Inflammatory macrophage treated with lipopolysaccharide for 1 hour (primary cell): Measurements from ENCODE around the gene SEMA4D.
"Not testable (repeated sequence)": the region's sequence is repeated elsewhere in the genome, so short reads cannot be mapped to it uniquely, and the experiment has no call there.

Experiments
- DNase-seq, 2 donors: peaks; one replicate each; pipeline ENCODE4 v3.0.0-alpha.2; 2020 to 2022

Gene SEMA4D

GRCh38 chr9:89346696-89347095 is 151.2 kb downstream of the SEMA4D start:
- DNase-seq: no peak

DNA sequence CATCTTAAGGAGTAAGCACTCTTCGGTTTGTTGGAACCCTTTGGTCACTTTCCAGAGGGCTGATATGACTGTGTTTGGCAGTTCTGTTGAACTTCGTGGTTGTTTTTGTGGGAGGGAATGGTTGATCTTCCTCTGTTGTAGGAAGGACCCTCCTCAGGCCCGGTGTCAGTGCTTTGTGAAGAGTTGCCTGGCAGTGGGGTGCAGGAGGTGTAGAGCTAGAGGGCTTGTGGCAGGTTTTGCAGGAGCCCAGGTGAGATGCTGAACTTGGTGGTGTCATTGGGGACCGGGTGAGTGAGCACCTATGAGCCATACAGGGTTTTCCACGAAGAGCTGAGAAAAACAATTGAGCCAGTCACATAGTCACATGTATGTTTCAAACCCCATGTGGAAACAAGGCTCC is 152.4 kb downstream of the SEMA4D start:
- no peak for DNase-seq

DNA sequence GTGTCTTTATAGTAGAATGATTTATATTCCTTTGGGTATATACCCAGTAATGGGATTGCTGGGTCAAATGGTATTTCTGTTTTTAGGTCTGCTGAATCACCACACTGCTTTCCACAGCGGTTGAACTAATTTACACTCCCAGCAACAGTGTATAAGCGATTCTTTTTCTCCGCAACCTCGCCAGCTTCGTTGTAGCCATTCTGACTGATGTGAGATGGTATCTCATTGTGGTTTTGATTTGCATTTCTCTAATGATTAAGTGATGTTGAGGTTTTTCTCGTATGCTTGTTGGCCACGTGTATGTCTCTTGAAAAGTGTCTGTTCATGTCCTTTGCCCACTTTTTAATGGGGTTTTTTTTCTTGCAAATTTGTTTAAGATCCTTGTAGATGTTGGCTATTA is 154.1 kb downstream of the SEMA4D start:
- DNase-seq: not testable (repeated sequence)

DNA sequence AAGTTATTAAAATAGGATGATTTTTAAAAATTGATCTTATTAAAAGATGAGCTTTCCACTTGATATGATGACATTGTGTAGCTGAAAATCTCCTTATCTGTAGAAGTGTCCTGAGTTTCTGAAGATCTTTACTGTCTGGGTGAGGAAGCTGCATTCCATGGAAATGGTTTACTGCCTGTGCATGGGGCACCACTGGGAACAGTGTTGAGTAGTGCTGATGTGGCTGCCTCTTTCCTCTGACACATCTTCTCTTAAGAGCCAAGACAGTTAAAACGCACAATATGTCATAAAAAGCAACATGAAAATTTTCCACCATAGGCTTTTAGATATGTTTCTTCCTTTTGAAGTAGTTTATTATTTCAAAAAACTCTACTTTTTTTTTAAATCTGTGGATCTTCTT is 155.0 kb downstream of the SEMA4D start:
- DNase-seq: no peak

GRCh38 chr9:89342213-89342612 is 155.7 kb downstream of the SEMA4D start:
- DNase-seq: no peak

- no peak for DNase-seq
Observed at GRCh38 chr9:89340332-89340731, 157.6 kb downstream of the SEMA4D start.

DNA sequence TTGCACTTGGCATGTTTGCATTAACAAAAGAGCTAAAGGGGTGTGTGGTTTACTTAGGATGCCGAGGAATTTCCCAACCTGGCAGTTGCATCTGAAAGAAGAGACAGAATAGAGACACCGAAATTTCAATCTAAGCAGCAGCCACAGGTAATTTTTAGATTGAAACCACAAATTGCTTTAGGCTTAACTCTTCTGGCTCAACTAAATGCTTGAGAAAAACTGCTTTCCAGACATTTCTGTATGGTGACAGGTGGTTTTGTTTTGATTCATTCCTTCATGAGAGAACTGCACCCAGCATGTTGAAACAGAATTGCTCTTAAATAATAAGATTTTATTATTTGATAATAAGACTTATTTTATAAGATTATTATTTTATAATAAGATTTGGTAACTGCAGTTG is 158.1 kb downstream of the SEMA4D start:
- DNase-seq: no peak

DNA sequence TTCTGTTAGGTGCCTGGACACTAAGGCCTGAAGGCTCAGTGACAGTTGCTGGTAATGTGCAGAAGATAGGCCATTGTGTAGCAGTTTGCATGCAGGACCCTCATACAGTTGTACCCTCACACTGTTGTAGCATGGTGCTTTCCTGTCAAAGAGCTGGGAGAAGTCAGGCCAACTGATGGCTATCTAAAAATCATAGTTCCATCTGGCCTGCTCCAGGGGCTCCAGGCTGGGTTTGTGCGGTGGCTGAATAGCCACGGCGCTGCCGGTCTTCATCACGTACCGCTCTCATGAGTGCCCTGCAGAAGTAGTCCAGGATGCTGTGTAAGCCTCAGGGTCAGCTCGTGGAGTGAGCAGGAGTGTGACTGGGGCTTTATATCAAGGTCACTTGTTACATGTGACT is 167.4 kb downstream of the SEMA4D start:
- no peak for DNase-seq

DNA sequence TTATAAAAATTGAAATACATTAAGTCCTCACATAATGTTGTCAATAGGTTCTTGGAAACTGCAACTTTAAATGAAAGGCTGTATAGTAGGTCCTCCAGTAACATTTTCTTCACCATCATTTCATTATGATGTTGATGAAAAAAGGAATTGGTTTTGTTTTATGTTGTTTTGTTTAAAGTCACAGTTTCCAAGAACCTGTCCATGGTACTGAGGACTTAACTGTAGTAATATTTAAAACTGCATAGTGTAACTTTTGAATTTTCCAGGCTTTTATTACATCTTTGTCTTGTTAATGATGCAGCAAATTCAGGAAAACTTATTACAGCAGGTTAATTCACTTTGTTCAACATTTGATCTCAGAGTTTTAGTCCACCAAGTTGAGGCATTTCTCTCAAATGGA is 168.0 kb downstream of the SEMA4D start:
- no peak for DNase-seq

GRCh38 chr9:89328064-89328463 is 169.8 kb downstream of the SEMA4D start:
- DNase-seq: no peak

DNA sequence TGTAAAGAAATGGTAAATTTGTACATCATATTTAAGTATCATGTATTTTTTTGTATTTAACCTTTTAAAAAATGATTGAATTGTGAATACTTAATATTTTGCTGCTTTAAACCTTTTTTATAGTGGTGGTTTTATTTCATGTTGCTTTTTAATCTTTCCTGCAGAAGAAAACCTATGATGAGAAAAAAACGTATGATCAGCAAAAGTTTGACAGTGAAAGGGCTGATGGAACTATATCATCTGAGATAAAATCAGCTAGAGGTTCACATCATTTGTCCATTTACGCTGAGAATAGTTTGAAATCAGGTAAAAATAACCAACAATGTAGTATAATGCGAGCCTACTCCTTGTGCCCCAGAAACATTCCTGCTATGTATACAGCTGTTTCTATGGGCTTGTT is 172.2 kb downstream of the SEMA4D start:
- no peak for DNase-seq

DNA sequence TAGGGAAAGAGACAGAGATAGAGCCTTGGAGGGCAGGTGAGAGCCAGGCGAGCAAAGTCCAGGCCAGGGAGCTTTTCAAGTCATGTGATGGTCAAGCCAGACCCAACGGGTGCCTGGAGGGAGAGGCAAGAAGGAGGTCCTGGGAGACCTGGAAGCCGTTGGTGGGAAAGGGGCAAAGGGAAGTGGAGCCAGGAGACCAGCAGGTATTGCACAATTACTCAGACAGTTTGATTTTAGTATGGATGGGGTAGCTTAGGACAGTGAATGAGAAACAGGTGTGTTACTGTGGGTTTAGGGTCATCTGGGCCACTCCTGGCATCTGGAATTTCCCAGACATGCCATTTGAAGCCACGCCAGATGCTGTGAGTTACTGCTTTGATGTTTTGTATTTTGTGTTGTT is 174.5 kb downstream of the SEMA4D start:
- no peak for DNase-seq

DNA sequence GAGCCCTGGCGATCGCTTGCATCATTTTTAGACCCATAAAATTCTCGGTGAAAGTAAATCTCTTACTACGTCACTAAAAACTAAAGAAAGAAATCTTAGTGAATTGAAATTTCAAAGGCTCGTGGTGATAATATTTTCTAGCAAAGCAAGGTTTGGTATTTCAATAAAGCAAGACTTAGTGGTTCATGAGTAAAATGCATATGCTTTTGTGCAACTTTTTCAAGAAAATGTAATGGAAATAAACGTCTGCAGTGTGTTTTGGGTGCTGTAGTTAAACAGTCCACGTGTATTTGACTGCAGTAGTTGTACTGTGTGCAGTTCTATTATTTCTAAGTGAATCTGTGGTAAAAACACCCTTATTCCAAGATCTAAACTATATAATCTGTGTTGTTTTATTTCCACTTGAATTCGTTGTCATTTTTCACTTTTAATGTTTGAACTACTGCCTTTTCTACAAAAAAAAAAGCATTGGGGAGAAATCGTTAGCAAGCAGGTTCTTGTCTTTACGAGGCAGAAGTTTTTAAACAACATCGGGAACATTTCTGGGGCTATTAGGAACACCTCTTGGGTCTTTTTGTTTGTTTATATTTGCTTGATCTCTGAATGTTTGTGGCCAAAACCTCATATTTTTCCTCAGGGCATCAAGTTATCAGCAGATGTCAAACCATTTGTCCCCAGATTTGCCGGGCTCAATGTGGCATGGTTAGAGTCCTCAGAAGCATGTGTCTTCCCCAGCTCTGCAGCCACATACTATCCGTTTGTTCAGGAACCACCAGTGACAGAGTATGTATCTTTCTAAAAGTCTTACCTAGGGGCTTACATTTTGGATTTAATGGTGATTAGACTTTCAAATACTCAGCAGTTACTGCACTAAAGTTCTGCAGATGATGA is 178.7 kb downstream of the SEMA4D start:
- no peak for DNase-seq

DNA sequence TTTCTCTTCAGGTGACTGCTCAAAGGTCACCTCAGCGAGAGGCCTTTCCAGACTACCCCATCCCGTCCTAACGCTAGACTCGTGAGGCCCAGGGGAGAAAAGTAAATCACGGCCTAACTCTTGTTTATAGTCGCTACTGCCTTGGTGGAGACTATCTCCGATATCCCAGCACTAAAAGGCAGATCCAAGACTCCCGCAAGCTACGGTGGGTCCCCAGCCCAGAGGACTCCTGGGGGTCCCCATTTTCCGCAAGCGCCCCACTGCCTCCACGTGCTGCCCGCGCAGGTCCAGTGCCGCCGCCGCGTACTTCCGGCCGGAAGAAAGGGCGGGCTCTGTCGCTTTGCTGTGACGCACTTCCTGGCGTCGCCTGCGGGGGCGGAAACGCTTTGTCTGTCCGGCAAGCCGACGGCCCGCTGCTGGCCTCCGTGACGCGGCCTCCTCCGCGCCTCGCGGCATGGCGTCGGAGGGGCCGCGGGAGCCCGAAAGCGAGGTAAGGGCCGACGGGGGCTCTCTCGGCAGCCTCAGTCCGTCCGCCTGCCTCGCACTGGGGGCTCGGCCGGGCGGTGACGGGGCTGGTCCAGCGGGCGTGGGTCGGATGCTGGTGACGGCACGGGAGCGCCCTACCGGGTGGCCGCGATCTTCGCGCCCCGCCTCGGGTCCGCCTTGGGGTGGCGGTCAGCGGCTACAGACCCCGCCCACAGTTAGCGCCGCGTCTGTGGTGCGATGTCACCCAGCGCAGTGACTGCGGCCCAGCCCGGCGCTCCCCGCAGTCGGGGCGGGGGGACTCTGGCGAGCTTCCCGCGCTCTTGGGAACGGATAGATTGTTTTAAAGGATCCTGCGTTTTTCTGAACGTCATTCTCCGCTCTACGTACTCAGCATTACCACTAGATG is 179.5 kb downstream of the SEMA4D start, which contains the start of gene SECISBP2:
Gene SECISBP2, plus strand, starts transcription at position 378 of the 892 bp plus-strand sequence. Its CDS starts 77 bp downstream, at position 455.
- DNase-seq: peak; percentile 96 to 97

DNA sequence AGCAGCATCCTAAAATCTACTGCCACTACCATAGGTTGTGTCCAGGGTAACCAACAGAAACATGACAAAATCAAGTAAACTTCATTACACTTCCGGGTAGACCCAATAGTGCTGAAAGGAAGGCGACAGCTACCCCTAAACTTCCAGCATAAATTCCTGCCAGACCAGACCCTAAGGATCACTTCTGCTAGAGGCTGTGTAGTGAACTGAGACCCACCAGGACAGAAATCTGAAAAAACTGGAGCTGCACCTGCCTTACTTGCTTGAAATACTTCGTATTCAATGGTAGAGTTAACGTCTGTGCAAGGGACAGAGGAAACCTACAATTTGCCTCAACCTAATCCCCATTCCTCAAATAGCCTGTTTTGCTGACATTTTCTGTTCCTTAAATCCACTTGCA is 180.6 kb downstream of the SEMA4D start:
- no peak for DNase-seq

GRCh38 chr9:89315482-89315881 is 182.4 kb downstream of the SEMA4D start:
- DNase-seq: no peak

DNA sequence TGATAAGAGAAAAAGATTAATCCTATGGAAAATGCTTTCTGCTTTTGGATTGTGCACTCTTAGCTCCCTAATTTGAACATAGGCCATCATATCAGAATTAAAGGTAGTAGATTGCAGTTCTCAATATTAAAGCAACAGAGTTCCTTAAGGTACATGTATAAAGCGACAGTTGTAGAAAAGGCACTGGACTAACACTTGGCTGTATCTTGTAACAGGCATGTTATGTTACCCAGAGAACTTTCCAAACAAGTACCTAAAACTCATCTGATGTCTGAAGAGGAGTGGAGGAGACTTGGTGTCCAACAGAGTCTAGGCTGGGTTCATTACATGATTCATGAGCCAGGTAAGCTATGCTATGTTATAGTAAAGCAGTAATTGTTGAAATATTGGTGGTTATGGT is 183.0 kb downstream of the SEMA4D start:
- no peak for DNase-seq

GRCh38 chr9:89313842-89314241 is 184.1 kb downstream of the SEMA4D start:
- no peak for DNase-seq

GRCh38 chr9:89312222-89312571 is 185.7 kb downstream of the SEMA4D start:
- DNase-seq: peak; percentile 25 to 26

DNA sequence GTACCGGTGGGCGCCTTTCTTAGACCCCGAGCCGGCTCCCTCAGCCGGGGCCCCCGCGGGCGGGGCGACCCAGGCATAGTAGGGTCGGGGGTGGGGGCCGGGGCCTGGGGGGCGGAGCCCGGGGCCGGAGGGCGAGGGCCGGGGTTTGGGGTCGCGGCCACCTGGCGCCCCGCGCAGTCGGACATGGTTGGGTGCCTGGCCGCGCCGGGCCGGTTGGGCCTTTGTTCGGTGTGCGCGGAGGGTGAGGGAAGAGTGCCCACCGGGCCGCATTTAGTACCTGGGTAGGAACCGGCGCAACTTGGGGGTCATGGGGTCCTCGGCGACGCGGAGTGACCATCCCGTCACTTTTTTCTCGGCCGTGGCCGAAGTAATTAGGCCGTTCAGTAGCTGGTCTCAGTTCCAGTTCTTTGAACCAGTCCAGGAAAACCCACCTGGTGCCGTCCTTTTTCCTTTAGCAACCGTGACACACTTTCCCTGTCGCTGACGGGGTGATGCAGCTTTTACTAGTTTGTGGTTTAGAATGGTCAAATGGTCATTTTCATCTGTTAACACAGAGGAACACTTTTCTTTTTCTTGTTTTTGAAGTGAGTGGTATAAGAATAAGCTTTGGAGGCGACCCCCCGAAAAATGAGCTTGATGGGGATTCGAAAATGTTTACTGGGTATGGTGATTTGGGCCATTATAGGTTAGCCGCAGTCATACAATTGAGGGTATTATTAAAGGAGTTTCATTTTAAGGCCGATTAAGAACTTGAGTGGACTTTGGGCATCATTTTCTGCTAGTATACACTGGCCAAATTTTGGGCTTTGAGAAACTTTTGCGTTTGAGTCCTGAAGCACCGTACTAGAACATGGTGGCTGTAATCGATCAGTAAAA is 186.3 kb downstream of the SEMA4D start:
- DNase-seq: no peak
